ENCODE results near the gene MAP3K4.

The MAP3K4 gene

DNA sequence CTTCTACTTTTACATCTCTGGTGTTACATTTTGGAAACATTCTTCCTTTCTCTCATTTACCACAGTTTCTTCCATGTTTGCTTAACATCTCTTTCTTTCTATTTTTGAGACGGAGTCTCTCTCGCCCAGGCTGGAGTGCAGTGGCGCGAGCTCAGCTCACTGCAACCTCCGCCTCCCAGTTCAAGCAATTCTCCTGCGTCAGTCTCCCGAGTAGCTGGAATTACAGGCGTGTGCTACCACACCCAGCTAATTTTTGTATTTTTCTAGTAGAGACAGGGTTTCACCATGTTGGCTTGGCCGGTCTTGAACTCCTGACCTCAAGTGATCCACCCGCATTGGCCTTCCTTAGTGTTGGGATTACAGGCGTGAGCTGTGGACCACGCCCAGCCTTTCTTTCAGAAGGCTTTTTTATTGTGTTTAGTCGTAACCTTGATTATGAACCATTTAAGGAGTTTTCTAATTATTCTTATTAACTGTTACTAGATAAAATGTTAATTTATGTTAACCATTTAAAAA lies 27.8 kb downstream of the MAP3K4 start:
- ChIA-PET POLR2A (no interaction called here), CTCF (no interaction called here)
- TF ChIP-seq, protein P1, sequence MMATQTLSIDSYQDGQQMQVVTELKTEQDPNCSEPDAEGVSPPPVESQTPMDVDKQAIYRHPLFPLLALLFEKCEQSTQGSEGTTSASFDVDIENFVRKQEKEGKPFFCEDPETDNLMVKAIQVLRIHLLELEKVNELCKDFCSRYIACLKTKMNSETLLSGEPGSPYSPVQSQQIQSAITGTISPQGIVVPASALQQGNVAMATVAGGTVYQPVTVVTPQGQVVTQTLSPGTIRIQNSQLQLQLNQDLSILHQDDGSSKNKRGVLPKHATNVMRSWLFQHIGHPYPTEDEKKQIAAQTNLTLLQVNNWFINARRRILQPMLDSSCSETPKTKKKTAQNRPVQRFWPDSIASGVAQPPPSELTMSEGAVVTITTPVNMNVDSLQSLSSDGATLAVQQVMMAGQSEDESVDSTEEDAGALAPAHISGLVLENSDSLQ (IDR thresholded peaks at IDR 0.05) = no peak
- TF ChIP-seq LEF1 (IDR thresholded peaks at IDR 0.05; ENCODE audit: borderline replicate concordance) (no peak), ARNT (IDR thresholded peaks at IDR 0.05) (no peak), NFRKB (IDR thresholded peaks at IDR 0.05) (no peak), ELF4 (IDR thresholded peaks at IDR 0.05) (no peak), ZNF384 (IDR thresholded peaks at IDR 0.05) (no peak), FOXK2 (IDR thresholded peaks at IDR 0.05) (no peak), FOXM1 (IDR thresholded peaks at IDR 0.05; ENCODE audit: borderline replicate concordance) (no peak)
- no peak for DNase-seq (ENCODE audit: extremely low spot score)

DNA sequence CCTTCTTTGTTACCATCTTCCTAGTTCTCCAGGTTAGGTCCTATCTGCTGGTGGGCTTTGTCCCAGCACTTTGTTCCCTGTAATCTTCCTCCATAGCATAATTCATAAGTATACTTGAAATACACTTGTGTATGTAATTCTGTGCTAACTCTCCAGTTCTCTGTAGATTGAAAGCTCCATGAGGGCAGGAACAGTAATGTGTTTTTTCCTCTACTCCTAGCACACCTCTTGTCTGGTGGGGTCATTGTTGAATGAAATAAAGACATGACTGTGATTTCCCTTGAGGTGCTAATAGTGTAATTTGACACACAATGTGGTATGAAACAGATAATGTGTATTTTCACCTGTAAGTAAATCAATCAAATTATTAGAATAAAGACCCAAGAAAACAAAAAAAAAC lies 30.0 kb downstream of the MAP3K4 start:
- POLR2A ChIA-PET = no interaction called here
- CTCF ChIA-PET = no interaction called here
- no peak for TF ChIP-seq L3MBTL2 (conservative IDR thresholded peaks at IDR 0.05)
- no peak for TF ChIP-seq TARDBP (IDR thresholded peaks at IDR 0.05)
- DNase-seq (ENCODE audit: extremely low spot score) = no peak

DNA sequence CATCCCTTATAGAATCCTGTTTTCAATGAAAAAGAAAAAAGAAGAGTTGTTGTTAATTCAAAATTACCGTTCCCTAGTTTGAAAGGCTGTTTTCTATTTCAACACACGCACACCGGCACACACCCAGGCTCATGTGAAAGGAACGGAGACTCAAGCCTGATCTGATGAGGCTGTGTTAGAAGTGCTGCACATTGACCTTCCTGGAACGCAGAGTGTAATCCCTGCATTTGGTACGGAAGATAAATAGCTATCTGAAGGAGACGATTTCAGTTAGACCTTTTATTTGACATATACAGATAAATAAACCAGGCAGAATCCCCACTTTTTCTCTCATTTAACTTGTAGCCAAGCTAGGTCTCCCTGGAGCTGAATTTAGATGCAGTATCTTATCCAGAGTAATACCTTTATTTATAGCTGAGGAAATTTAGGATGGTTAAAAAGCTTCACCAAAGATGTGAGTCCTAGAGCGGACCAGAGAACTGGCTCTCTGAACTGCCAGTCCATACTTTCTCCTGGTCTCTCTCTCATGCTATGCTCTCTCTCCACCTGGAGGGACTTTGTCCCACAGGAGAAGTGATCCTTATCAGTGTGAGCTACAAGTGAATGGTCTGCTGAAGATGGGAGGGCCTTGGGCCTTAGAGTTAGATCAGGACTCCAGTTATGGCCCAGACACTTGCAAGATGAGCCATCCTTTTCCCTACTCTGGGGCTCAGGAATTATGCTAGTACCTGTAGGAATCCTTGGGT lies 30.6 kb downstream of the MAP3K4 start:
- ChIA-PET POLR2A (no interaction called here), CTCF (no interaction called here)
- TF ChIP-seq L3MBTL2 (conservative IDR thresholded peaks at IDR 0.05) (no peak), SP1 (IDR thresholded peaks at IDR 0.05) (no peak), BHLHE40 (IDR thresholded peaks at IDR 0.05; ENCODE audit: borderline replicate concordance) (no peak), FOXA1 (IDR thresholded peaks at IDR 0.05) (no peak), LEF1 (IDR thresholded peaks at IDR 0.05; ENCODE audit: borderline replicate concordance) (no peak), CTBP1 (IDR thresholded peaks at IDR 0.05; ENCODE audit: borderline replicate concordance) (no peak), ELF4 (IDR thresholded peaks at IDR 0.05) (no peak), ZNF384 (IDR thresholded peaks at IDR 0.05) (no peak), FOXK2 (IDR thresholded peaks at IDR 0.05) (no peak), FOXM1 (IDR thresholded peaks at IDR 0.05; ENCODE audit: borderline replicate concordance) (no peak)
- TF ChIP-seq, protein P1 (IDR thresholded peaks at IDR 0.05) = no peak
- DNase-seq (ENCODE audit: extremely low spot score) = no peak

DNA sequence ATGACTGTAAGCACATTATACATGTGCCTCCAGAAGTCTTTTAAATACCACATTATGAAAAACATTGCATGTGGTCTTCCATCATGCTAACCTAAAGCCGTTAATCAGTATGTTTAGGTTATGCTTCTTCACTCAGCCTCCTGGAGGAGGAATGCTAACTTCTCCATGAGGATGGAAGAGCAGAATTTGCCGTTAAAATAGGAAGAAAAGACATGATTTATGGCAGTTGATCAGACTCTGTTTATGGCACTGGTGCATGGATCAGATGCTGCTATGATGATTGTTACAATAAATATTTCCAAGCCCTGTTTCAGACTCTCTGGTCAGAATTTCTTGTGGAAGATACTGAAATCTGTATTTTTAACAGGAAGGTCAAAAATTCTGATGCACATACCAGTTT lies 31.7 kb downstream of the MAP3K4 start:
- POLR2A ChIA-PET = no interaction called here

DNA sequence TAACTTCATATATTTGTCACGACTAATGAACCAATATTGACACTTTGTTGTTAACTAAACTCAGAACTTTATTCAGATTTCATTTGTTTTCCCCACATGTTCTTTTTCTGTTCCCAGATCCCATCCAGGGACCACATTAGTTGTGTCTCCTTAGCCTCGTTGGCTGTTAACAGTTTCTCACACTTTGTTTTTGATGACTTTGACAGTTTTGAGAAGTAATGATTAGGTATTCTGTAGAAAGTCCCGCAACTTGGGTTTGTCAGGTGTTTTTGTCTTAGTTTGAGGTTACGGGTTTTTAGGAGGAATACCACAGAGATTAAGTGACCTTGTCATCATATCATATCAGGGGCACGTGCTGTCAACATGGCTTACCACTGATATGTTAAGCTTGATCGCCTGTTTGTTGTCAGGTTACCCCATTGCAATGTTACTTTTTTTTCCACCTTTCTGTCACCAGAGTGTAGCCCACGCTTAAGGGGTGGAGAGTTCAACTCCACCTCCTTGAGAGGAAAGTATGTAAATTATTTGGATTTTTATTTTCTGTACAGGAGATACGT lies 32.9 kb downstream of the MAP3K4 start:
- POLR2A ChIA-PET = no interaction called here
- DNase-seq (ENCODE audit: extremely low spot score) = no peak
- TF ChIP-seq SP1 (IDR thresholded peaks at IDR 0.05) (no peak), BHLHE40 (IDR thresholded peaks at IDR 0.05; ENCODE audit: borderline replicate concordance) (no peak), L3MBTL2 (conservative IDR thresholded peaks at IDR 0.05) (no peak), ELF4 (IDR thresholded peaks at IDR 0.05) (no peak), SUZ12 (IDR thresholded peaks at IDR 0.05) (no peak), ZNF384 (IDR thresholded peaks at IDR 0.05) (no peak), FOXM1 (IDR thresholded peaks at IDR 0.05; ENCODE audit: borderline replicate concordance) (no peak), CTBP1 (IDR thresholded peaks at IDR 0.05; ENCODE audit: borderline replicate concordance) (no peak), ARNT (IDR thresholded peaks at IDR 0.05) (no peak), TARDBP (IDR thresholded peaks at IDR 0.05) (no peak), NFRKB (IDR thresholded peaks at IDR 0.05) (no peak), FOXK2 (IDR thresholded peaks at IDR 0.05) (no peak), FOXA1 (IDR thresholded peaks at IDR 0.05) (no peak), LEF1 (IDR thresholded peaks at IDR 0.05; ENCODE audit: borderline replicate concordance) (no peak), HDGF (IDR thresholded peaks at IDR 0.05; ENCODE audit: borderline replicate concordance) (no peak)
- TF ChIP-seq, protein P1 (IDR thresholded peaks at IDR 0.05) = no peak
- CTCF ChIA-PET = no interaction called here

More for the DNA sequence above, 31.7 kb downstream of the MAP3K4 start:
- no peak for DNase-seq (ENCODE audit: extremely low spot score)
- CTCF ChIA-PET = no interaction called here
- no peak for TF ChIP-seq FOXA1 (IDR thresholded peaks at IDR 0.05)
- no peak for TF ChIP-seq SUZ12 (IDR thresholded peaks at IDR 0.05)
- no peak for TF ChIP-seq L3MBTL2 (conservative IDR thresholded peaks at IDR 0.05)
- no peak for TF ChIP-seq TARDBP (IDR thresholded peaks at IDR 0.05)
- no peak for TF ChIP-seq LEF1 (IDR thresholded peaks at IDR 0.05; ENCODE audit: borderline replicate concordance)
- TF ChIP-seq ELF4 (IDR thresholded peaks at IDR 0.05) = no peak
- no peak for TF ChIP-seq NFRKB (IDR thresholded peaks at IDR 0.05)
- TF ChIP-seq HDGF (IDR thresholded peaks at IDR 0.05; ENCODE audit: borderline replicate concordance) = no peak
- TF ChIP-seq FOXM1 (IDR thresholded peaks at IDR 0.05; ENCODE audit: borderline replicate concordance) = no peak
- no peak for TF ChIP-seq SP1 (IDR thresholded peaks at IDR 0.05)
- TF ChIP-seq, protein P1 (IDR thresholded peaks at IDR 0.05) = no peak
- TF ChIP-seq BHLHE40 (IDR thresholded peaks at IDR 0.05; ENCODE audit: borderline replicate concordance) = no peak
- no peak for TF ChIP-seq CTBP1 (IDR thresholded peaks at IDR 0.05; ENCODE audit: borderline replicate concordance)
- TF ChIP-seq FOXK2 (IDR thresholded peaks at IDR 0.05) = no peak
